ENCODE results near the gene PFN3. TPM values are rescaled to one million over a fixed set of nuclear protein-coding genes. Genes with fewer than 3 reads are reported as not detected.
A peak's percentile ranks its signal among the peaks of the same experiment; 100 is the strongest.

Gene PFN3
- total RNA-seq (ENCODE audit: low replicate concordance) = not detected in 2 replicates

GRCh38 chr5:177399997-177400868 is at the start of gene PFN3:
TSS of gene PFN3 (minus strand) at chr5:177400661. CDS start at chr5:177400576, 85 bp downstream.
- Histone ChIP-seq H3K27ac (no peak within 1 kb of the TSS), H3F3A (ENCODE audit: low read depth) (peaks cover 19% of the 10 kb centered on the region), H2AFZ (replicated peaks) (no peak within 1 kb of the TSS), H3K36me3 (no peaks in the 10 kb centered on the region), H3K9ac (no peak within 1 kb of the TSS), H3K27me3 (peaks cover 58% of the 10 kb centered on the region), H3K4me1 (peaks cover 15% of the 10 kb centered on the region), H3K4me3 (no peak within 1 kb of the TSS), H3K9me3 (ENCODE audit: low read depth) (no peaks in the 10 kb centered on the region), H4K20me1 (ENCODE audit: low read depth) (no peaks in the 10 kb centered on the region), H3K79me2 (ENCODE audit: low read depth) (no peaks in the 10 kb centered on the region), H3K4me2 (no peak within 1 kb of the TSS)
- Mint-ChIP-seq H3K27me3 (ENCODE audit: insufficient read depth, low read depth) (peaks cover 40% of the 10 kb centered on the region), H3K4me1 (peaks cover 10% of the 10 kb centered on the region), H3K4me3 (peak within 1 kb of the TSS; percentile 10), H3K36me3 (no peaks in the 10 kb centered on the region), H3K9me3 (no peaks in the 10 kb centered on the region), H3K27ac (no peak within 1 kb of the TSS)
- TF ChIP-seq CTCF (IDR thresholded peaks at IDR 0.05) (no peak), EZH2phosphoT487 (IDR thresholded peaks at IDR 0.05) (no peak), EZH2 (IDR thresholded peaks at IDR 0.05) (no peak)
- no peak for DNase-seq (ENCODE audit: low spot score)

- peaks cover 6% of the 10 kb centered on the region for H3K36me3 Mint-ChIP-seq
- Histone ChIP-seq H3K4me3 (no peak overlapping the region), H3F3A (ENCODE audit: low read depth) (peaks cover 50% of the 10 kb centered on the region), H3K4me1 (peaks cover 22% of the 10 kb centered on the region), H3K27ac (no peak overlapping the region), H3K9ac (no peak overlapping the region), H3K4me2 (no peak overlapping the region), H3K9me3 (ENCODE audit: low read depth) (no peaks in the 10 kb centered on the region), H3K79me2 (ENCODE audit: low read depth) (peaks cover 5% of the 10 kb centered on the region), H4K20me1 (ENCODE audit: low read depth) (peaks cover 37% of the 10 kb centered on the region), H3K27me3 (no peaks in the 10 kb centered on the region), H3K36me3 (no peaks in the 10 kb centered on the region), H2AFZ (replicated peaks) (no peak overlapping the region)
- H3K4me1 Mint-ChIP-seq = peaks cover 65% of the 10 kb centered on the region
- TF ChIP-seq EZH2phosphoT487 (IDR thresholded peaks at IDR 0.05) (no peak), EZH2 (IDR thresholded peaks at IDR 0.05) (no peak), CTCF (IDR thresholded peaks at IDR 0.05) (no peak)
- H3K4me3 Mint-ChIP-seq = peak overlapping the region; percentile 75
- peaks cover 30% of the 10 kb centered on the region for H3K27me3 Mint-ChIP-seq (ENCODE audit: insufficient read depth, low read depth)
- H3K27ac Mint-ChIP-seq = no peak overlapping the region
- H3K9me3 Mint-ChIP-seq = no peaks in the 10 kb centered on the region
- DNase-seq (ENCODE audit: low spot score) = no peak
Observed at GRCh38 chr5:177449140-177450061, 48.9 kb upstream of the PFN3 start.

- Histone ChIP-seq H3K4me3 (no peak overlapping the region), H4K20me1 (ENCODE audit: low read depth) (peaks cover 31% of the 10 kb centered on the region), H3K9ac (no peak overlapping the region), H3K9me3 (ENCODE audit: low read depth) (no peaks in the 10 kb centered on the region), H3F3A (ENCODE audit: low read depth) (peaks cover 53% of the 10 kb centered on the region), H2AFZ (replicated peaks) (no peak overlapping the region), H3K27me3 (no peaks in the 10 kb centered on the region), H3K79me2 (ENCODE audit: low read depth) (peaks cover 4% of the 10 kb centered on the region), H3K4me2 (peak overlapping the region; percentile 80), H3K27ac (no peak overlapping the region), H3K4me1 (peaks cover 17% of the 10 kb centered on the region), H3K36me3 (no peaks in the 10 kb centered on the region)
- Mint-ChIP-seq H3K4me3 (peak overlapping the region; percentile 75), H3K27ac (peak overlapping the region; percentile 92), H3K36me3 (peaks cover 6% of the 10 kb centered on the region), H3K27me3 (ENCODE audit: insufficient read depth, low read depth) (peaks cover 25% of the 10 kb centered on the region), H3K4me1 (peaks cover 59% of the 10 kb centered on the region), H3K9me3 (no peaks in the 10 kb centered on the region)
- no peak for TF ChIP-seq EZH2phosphoT487 (IDR thresholded peaks at IDR 0.05)
- no peak for TF ChIP-seq CTCF (IDR thresholded peaks at IDR 0.05)
- no peak for TF ChIP-seq EZH2 (IDR thresholded peaks at IDR 0.05)
- DNase-seq (ENCODE audit: low spot score) = no peak
Observed at GRCh38 chr5:177448244-177448950, 47.9 kb upstream of the PFN3 start.
